ENCODE results near the gene ABHD8. TPM values are rescaled to one million over a fixed set of nuclear protein-coding genes. Genes with fewer than 3 reads are reported as not detected.

The ABHD8 gene
- total RNA-seq, result 16.2 and 16.9 TPM in 2 replicates
- long read RNA-seq, result 0 reads

DNA sequence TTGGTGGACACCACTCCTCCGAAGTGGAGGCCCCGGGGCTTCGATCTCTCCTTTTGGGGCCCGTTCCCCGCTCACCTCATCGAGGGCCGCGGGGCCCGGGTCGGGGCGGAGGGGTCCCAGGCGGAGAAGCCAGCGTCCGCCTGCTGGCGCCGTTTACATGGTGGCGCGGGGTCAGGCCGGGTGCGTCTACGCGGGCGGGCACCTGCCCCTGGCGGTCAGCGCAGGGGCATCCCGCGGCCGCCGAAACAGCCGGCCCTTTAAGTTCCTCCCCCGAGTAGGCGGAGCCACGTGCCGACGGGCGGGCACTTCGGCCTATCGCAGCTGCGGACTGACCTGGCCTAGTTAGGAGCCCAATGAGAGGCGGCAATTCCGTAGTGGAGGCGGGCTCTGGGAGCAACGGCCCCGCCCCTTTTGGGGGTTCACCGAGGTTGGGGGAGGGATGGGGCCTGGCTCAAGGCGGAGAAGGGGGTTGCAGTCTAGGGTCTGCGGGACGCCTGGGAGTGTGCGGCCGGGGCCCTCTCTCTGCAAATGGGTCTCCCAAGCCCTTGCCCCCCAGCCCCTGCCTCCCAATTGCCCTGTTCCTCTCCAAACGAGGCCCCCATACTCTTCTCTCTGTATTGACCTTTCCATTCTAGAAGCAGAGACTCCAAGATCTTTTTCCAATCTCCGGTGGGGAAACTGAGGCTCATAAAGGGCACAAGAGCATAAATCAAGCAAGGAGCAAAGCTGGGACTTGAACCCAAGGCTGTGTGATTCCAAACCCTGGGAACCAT, at the start of gene ABHD8:
ABHD8 (minus strand) TSS at position 259 of the 773 bp plus-strand sequence. CDS start 1,809 bp downstream, outside the sequence.
- no peaks in the 10 kb centered on the region for H3K27me3 Mint-ChIP-seq
- peak within 1 kb of the TSS; percentile 69 for H3K4me3 Mint-ChIP-seq (ENCODE audit: low read depth)
- TF ChIP-seq, protein P1, sequence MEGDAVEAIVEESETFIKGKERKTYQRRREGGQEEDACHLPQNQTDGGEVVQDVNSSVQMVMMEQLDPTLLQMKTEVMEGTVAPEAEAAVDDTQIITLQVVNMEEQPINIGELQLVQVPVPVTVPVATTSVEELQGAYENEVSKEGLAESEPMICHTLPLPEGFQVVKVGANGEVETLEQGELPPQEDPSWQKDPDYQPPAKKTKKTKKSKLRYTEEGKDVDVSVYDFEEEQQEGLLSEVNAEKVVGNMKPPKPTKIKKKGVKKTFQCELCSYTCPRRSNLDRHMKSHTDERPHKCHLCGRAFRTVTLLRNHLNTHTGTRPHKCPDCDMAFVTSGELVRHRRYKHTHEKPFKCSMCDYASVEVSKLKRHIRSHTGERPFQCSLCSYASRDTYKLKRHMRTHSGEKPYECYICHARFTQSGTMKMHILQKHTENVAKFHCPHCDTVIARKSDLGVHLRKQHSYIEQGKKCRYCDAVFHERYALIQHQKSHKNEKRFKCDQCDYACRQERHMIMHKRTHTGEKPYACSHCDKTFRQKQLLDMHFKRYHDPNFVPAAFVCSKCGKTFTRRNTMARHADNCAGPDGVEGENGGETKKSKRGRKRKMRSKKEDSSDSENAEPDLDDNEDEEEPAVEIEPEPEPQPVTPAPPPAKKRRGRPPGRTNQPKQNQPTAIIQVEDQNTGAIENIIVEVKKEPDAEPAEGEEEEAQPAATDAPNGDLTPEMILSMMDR (IDR thresholded peaks at IDR 0.05; ENCODE audit: unreplicated experiment), result peak; percentile 74
- DNase-seq (ENCODE audit: low spot score, unreplicated experiment), result peak; percentile 96
- peaks cover 15% of the 10 kb centered on the region for H3K4me1 Mint-ChIP-seq (ENCODE audit: low read depth)
- H3K27ac Mint-ChIP-seq, result no peak within 1 kb of the TSS
- no peaks in the 10 kb centered on the region for H3K9me3 Mint-ChIP-seq (ENCODE audit: low read depth)
- peaks cover 4% of the 10 kb centered on the region for H3K36me3 Mint-ChIP-seq (ENCODE audit: insufficient read depth)

DNA sequence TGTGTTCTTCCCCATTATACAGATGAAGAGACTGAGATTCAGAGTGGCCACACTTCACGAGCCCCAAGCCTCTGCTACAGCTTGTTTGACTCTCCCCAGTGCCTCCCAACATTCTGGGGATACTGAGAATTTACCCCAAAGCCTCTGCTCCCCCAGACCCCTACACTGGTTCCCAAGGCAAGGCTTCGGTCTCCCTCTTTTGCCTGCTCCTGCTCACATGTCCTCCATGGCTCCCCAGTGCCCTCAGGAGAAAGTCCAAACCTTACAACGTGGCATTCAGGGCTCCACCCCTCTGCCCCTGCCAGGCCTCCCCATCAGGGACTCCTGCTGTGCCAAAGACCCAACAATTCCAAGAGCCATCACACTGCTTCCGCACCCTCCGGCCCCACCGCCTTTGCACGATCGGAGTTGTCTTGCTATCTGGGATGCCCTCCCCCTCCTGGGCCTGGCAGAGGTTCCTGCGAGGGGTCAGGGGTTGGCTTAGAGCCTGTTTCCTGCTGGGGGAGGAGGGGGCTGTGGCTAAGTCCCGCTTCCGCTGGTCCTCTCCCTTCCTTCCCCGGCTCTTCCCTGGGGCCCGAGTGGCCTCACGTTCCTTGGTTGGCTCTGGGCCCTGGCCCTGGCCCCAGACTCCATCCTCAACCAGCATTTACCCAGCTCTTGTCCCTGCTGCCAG, 49.5 kb upstream of the ABHD8 start:
- Mint-ChIP-seq H3K36me3 (ENCODE audit: insufficient read depth) (no peaks in the 10 kb centered on the region), H3K4me1 (ENCODE audit: low read depth) (no peaks in the 10 kb centered on the region), H3K9me3 (ENCODE audit: low read depth) (no peaks in the 10 kb centered on the region), H3K27me3 (peaks cover 25% of the 10 kb centered on the region), H3K4me3 (ENCODE audit: low read depth) (no peak overlapping the region), H3K27ac (no peak overlapping the region)
- TF ChIP-seq, protein P1 (IDR thresholded peaks at IDR 0.05; ENCODE audit: unreplicated experiment), result no peak
- no peak for DNase-seq (ENCODE audit: low spot score, unreplicated experiment)

DNA sequence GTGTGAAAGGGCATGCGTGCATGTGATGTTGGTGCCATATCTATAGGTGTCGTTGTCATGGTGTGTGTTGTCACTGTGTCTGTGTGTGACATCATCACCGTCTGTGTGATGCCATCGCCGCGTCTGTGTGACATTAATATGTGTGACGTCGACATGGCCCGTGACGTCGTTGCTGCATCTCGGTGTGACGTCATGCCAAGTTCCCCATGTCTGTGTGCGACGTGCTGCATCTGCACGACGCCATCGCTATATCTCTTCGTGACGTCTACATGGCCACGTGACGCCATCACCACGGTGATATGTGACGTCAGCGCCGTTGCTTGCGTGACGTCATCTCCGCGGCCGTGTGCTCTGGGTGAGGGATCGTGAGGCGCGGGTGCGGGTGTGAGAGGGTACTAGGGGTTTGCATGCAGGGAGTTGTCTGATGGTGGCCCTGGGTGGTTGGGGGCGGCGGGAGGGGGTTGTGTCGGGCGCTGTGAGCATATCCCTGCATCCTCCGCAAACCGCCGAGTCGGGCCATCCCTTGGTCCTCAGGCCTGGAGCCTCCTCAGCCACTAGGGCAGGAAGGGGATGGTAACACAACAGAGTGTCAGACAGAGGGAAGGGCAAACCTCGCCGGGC, 48.7 kb upstream of the ABHD8 start:
- Mint-ChIP-seq H3K27me3 (peaks cover 28% of the 10 kb centered on the region), H3K4me1 (ENCODE audit: low read depth) (no peaks in the 10 kb centered on the region), H3K27ac (no peak overlapping the region), H3K9me3 (ENCODE audit: low read depth) (no peaks in the 10 kb centered on the region), H3K36me3 (ENCODE audit: insufficient read depth) (no peaks in the 10 kb centered on the region), H3K4me3 (ENCODE audit: low read depth) (no peak overlapping the region)
- TF ChIP-seq, protein P1 (IDR thresholded peaks at IDR 0.05; ENCODE audit: unreplicated experiment), result no peak
- DNase-seq (ENCODE audit: low spot score, unreplicated experiment), result no peak

GRCh38 chr19:17348700-17349099, 45.5 kb upstream of the ABHD8 start:
- DNase-seq (ENCODE audit: low spot score, unreplicated experiment), result no peak
- H3K36me3 Mint-ChIP-seq (ENCODE audit: insufficient read depth), result no peaks in the 10 kb centered on the region
- no peaks in the 10 kb centered on the region for H3K9me3 Mint-ChIP-seq (ENCODE audit: low read depth)
- H3K4me3 Mint-ChIP-seq (ENCODE audit: low read depth), result no peak overlapping the region
- no peak overlapping the region for H3K27ac Mint-ChIP-seq
- no peaks in the 10 kb centered on the region for H3K4me1 Mint-ChIP-seq (ENCODE audit: low read depth)
- TF ChIP-seq, protein P1 (IDR thresholded peaks at IDR 0.05; ENCODE audit: unreplicated experiment), result no peak
- H3K27me3 Mint-ChIP-seq, result peaks cover 28% of the 10 kb centered on the region

DNA sequence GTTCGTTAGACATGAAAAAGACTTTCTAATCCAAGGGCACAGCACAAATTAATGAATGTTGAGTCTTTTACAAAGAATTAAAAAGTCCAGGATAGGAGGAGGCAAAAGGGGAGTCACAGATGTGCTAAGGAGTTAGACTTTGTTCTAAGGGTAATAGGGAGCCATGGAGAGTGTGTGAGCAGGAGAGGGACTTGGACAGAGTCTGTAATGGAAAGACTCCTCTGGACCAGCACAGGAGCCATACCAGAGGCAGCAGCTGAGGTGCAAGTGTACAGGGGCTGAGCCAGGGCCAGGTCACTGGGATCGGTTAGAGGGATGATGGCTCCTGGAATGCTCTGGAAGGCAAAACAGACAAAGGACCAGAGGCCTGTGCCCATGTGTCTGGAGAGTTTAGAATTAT, 44.7 kb upstream of the ABHD8 start:
- no peaks in the 10 kb centered on the region for H3K36me3 Mint-ChIP-seq (ENCODE audit: insufficient read depth)
- TF ChIP-seq, protein P1 (IDR thresholded peaks at IDR 0.05; ENCODE audit: unreplicated experiment), result no peak
- no peaks in the 10 kb centered on the region for H3K4me1 Mint-ChIP-seq (ENCODE audit: low read depth)
- no peaks in the 10 kb centered on the region for H3K9me3 Mint-ChIP-seq (ENCODE audit: low read depth)
- peaks cover 21% of the 10 kb centered on the region for H3K27me3 Mint-ChIP-seq
- DNase-seq (ENCODE audit: low spot score, unreplicated experiment), result no peak
- H3K4me3 Mint-ChIP-seq (ENCODE audit: low read depth), result no peak overlapping the region
- no peak overlapping the region for H3K27ac Mint-ChIP-seq

Measured in progenitor cell of endocrine pancreas (in vitro differentiated cells).